Measurements from ENCODE around the gene EIF2AK3.
"Not testable (repeated sequence)": the region's sequence is repeated elsewhere in the genome, so short reads cannot be mapped to it uniquely, and the experiment has no call there.

EIF2AK3 gene

DNA sequence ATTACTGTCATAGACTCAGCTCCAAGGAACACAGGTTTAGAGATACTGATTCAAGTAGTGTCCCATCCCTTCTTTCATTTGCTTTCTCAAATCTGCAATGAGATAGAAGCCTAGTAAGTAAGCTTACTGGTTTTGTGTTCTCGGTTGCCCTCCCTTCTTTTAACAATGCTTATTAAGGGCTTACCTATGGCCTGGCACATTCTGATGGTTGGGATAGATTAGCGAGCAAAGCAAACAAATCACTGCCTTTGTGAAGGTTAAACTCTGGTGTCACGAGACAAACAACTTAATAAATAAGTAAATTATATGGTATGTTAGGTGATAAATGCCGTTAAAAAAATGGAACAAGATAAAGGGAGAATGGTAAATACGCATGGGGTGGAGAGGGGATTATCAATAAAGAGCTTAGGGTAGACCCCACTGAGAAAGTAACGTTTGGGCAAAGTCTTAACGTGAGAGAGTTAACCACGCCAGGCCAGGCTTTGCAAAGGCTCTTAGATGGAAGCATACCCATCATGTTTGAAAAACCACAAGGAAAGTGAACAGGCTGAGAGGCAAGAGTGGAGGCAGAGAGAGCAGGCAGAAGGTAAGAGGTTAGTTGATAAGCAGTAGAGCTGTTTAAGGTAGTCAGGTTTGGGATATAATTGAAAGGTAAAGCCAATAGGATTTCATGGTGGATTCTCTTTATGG, 31.0 kb downstream of the EIF2AK3 start:
- no peak for DNase-seq (ENCODE audit: low spot score)

DNA sequence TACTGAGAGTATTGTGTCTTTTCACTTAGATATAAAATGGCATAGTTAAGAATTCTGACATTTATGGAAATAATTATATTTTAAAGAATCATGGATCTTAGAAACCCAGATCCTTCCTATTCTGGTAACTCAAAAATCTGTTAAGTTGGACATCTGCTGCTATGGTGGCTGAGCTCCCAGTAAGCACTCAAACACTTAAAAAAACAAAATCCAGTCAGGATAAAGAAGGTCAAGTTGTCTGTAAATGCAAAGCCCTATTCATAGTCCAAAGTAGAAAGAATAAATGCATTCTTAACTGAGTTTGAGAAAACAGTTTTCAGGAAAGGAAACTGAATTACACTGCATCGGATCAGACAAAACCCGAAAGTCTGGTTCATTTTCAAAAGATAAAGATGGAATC, 35.6 kb downstream of the EIF2AK3 start:
- no peak for DNase-seq (ENCODE audit: low spot score)

DNA sequence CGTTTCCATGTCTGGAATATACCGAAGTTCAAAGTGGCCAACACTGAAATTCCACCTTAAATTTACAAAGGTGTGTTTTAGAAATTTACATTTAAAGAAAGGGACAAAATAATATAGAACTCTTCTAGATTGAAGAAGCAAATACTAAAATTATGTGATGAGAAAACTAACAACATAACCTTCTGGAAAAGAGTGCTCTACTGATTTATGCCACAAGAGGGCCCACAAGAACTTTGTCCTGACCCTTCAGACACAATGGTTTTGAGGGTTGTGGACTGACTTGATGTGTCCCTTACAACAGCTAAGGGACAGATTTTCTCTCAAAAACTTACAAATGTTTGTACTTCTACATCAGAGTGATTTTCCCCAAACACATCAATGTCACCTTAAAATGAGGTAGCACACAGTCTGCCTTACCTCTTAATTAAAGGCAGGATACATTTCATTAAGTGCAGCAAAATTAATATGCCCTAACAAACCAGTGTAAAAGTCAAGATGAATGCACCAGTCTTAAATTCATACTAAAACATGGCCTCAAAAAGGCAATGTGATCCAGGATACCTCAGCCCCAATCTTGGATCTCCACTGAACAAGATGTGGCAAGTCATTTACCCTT, 36.2 kb downstream of the EIF2AK3 start:
- peak; percentile 53 for DNase-seq (ENCODE audit: low spot score)

DNA sequence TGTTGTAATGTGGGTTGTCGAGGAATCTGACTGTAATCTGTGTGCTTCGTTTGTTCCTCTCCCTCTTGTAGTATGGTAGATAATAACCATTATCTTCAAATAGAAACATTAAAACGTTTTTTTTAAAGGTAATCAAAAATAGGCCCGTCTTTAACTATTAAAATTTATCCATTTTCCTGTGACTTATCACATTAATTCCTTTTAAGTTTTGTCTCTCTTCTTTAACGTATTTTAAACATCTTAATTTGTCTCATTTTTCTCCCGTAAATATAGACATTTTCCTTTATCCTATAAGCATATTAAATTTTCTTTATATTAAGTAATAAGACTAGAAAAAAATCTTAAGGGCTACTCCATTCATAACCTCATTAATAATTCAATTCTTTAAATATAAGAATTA, 41.3 kb downstream of the EIF2AK3 start:
- no peak for DNase-seq (ENCODE audit: low spot score)

DNA sequence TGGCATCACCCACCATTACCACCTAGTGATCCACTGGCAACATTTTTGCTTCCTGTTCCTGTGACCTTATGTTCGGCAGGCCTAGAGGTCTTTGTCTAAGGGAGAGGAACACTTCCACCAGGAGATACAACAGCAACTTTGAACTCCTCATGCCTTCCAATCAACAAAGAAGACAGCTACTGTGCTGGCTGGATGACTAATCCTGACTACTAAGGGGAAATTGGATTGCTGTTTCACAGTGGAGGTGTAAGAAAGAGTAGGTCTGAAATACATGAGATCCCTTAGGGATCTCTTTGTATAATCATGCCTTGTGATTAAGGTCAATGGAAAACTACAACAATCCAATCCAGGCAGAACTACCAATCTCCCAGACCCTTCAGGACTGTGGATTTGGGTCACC, 45.2 kb downstream of the EIF2AK3 start:
- no peak for DNase-seq (ENCODE audit: low spot score)

DNA sequence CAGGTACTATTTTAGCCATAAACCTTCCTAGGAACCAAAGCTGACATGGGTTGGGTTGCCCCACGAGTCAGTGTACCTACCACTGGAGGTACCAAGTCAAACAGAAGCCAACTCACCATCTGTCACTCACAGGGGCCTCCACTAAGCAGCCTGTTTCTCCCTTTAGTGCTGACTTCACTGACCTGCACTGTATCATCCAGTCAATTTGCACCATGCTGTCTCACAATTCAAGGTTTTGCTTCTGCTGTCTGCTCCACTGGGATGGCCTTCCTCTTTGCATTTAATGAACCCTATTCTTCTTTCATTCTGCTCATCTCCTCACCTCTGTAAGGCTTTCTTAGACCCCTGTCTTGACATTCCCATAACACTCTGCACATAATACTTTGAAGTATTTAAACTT, 47.2 kb downstream of the EIF2AK3 start:
- no peak for DNase-seq (ENCODE audit: low spot score)

DNA sequence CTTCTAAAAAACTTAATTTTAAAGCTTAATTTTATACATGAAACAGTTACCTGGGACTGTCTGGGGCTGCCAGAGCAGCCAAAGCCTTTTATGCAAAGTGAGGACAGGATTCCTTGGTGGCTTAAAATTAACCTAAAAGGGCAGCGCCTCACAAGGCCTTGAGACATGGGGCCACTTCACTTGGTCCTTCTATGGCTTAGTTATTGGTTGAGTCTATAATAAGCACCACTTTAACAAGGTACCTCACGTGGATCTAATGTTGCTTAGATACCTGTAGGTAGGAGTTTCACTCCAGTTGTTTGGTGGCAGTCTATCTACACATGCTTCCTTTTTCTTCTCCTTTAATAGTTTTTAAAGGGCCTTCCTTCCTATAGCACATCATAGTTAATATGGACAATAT, 51.6 kb downstream of the EIF2AK3 start:
- DNase-seq (ENCODE audit: low spot score), result no peak

DNA sequence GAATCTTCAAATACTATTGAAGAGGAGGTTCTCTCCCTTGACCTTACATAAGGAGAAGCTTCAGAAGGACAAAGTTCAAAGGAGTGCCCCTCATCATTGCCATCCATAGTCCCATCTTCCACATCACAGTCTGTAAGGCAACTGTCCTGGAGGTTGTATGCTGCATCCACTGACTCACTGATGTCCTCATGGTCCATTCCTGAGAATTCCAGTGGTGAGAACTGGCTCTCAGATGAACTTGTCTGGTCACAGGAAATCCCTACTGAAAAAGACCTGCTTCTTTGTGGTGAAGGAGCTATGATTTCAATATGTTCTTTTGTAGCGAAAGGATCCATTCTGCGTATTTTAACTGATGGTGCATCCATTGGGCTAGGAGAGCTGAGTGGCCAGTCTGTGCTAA, 52.2 kb downstream of the EIF2AK3 start:
- no peak for DNase-seq (ENCODE audit: low spot score)

DNA sequence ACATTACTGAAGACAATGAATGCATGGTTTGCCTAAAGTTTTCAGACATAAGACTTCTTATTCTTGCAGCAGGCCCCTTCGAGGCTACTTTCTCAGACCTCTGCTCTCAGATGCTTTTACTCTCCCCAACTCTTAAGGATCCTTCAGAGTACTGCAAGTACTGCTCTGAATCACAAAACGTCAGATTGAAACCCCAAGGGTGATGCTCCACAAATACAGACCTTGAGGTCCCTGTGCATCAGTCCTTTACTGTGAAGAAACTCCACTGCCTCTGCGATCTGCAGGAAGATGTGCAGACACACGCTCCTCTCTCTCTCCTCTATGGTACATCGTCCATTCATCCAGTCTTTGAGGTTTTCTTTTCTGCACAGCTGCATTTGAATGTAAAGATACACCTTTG, 52.8 kb downstream of the EIF2AK3 start:
- DNase-seq (ENCODE audit: low spot score), result no peak

DNA sequence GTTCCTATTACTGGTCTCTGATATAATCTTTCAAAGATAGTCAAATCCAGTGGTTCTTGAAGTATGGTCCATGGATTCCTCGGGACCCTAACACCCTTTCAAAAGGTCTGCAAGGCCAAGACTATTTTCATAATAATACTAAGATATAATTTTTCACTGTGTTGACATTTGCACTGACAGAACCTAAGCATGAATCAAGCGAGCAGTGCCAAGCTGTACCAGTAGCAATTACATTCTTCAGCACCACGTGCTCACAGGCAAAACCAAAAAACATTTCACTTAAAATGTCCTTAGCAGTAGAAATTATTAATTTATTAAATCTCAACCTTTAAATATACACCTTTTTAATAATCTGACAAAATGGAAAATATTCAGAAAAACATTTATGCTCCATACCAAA, 59.1 kb downstream of the EIF2AK3 start:
- no peak for DNase-seq (ENCODE audit: low spot score)

DNA sequence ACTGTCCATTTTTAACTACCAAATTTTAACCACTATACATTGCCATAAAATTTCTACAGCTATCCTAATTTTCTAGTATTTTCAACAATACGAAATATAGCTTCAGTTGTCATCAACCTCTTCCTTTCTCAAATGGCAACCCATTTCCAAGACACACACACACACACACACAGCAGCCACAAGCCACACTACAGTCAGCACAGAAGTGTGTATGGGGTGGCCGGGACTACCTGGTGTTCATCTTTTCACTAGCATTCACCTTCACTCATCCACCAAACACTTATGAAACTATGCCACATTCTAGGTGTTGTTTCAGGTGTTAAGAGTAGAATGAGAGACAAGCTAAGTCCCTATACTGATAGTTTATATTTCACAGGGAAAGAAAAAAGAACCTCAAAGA, 62.9 kb downstream of the EIF2AK3 start:
- DNase-seq (ENCODE audit: low spot score), result no peak

DNA sequence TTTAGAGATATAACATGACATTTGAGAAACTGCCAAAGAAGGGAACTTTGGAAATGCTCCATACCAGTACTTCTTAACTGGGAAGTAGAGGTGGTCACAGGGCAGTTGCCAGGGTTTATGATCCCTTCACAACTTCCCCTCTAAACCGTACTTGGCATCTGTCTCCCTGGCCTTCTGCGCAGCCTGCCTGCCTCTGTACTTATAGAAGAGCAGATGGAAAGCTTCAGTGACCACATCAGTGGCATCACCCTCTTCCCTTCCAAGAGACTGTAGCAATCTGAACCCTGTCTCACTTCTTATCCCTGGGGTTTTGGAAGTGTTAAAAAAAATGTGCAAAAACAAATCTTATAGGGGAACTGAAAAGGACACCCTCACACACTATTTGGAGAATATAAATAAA, 64.1 kb downstream of the EIF2AK3 start:
- no peak for DNase-seq (ENCODE audit: low spot score)

DNA sequence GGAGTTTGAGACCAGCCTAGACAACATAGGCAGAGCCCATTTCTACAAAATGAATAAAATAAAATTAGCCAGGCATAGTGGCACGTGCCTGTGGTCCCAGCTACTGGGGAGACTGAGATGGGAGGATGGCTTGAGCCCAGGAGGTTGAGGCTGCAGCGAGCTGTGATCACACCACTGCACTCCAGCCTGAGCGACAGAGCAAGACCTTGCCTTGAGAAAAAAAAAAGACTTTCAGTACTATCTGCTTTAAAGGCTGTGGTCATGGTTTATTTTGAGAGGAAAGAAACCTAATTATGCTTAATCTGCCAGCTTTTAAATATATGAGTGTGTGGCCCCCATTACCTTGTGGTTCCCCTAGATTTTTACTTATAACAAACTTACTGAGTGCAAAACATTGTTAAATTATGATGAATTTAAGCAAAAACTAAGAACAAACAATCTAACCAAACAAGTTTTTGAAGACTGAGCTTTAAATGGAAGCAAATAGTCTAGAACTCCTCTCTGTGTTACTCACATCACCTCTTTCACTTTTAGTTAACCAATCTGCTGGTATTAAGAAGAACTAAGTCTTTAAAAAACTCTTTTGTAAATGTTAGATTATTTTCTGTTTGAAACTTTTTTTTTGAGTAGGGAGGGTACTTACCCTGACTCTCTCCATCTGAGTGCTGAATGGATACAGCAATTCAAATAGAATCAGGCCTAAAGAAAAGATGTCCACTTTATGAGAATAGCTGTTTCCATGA, 65.4 kb downstream of the EIF2AK3 start:
- no peak for DNase-seq (ENCODE audit: low spot score)

DNA sequence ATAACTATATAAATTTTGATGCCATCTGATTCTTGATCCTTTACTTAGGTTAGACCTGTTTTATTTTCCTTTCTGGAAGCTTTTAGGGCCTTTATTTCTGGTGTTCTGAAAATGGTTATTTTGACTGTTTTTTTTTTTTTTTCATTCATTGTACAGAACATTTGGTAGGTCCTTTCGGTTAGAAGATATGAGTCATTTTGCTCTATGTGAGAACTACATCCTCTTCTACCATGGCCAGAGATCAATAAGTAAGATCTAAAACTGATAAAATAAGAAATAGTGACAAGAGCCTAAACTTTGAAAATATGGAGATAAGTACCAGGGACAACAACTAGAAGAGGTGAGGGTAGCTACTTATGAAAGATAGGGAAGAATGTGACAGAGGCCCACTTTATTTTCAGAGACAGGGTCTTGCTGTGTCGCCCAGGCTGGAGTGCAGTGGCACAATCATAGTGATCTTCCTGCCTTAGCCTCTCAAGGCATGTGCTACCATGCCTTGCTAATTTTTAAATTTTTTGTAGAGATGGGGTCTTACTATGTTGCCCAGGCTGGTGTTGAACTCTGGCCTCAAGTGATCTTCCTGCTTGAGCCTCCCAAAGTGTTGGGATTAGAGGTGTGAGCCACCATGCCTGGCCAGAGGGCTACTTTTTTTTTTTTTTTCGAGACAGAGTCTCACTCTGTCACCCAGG, 66.5 kb downstream of the EIF2AK3 start:
- no peak for DNase-seq (ENCODE audit: low spot score)

DNA sequence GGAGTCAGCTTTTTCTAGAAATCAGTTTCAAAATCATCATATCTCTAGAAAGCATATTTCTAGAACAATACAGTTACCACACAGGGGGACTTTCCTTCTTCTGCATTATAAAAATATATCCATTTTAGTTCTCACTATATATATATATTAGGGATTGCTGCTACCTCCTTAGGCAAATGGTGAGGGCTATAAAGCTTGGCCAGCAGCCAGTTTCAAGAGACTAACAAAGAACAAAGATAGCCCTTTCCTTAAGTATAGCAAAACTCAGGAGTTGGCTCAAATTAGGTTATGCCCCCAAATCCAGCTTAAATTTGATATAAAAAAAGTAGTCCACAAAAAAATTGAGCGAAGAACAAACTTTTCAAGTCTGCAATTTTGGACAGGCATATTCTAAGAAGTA, 70.0 kb downstream of the EIF2AK3 start:
- no peak for DNase-seq (ENCODE audit: low spot score)

DNA sequence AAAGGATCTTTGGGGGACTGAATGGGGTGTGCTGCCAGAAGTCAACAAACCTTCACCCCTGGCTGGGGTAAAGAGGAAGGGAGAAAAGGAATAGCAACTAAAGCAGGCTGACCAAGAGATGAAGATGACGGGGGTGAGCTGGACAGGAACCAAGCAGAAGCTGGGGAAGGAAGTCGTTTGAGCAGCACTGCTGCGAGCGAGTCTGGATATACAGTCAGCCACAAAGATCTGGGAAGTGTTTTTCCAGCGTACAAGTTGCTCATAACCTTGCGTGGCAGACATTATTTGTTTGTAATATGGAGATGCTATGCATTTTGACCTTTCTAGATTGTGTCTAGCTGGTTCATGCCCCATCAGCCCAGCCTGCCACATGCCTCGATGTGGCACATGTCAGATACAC, 71.2 kb downstream of the EIF2AK3 start:
- DNase-seq (ENCODE audit: low spot score), result no peak

DNA sequence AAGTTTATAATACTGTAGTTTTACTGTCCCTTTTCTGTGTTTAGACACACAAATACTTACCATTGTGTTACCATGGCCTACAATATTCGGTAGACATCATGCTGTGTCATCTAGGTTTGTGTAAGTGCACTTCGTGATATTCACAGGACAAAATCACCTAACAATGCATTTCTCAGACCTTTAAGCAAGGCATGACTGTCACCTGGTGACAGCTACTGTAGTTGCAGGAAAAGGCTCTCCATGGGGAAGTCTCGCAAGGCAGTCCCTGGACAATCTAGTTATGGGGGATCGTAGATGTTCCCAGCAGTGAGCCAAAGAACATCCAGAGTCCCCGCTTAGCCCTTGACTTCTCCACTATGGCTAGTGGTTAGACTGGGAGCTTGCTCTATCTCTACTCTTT, 73.1 kb downstream of the EIF2AK3 start:
- no peak for DNase-seq (ENCODE audit: low spot score)

DNA sequence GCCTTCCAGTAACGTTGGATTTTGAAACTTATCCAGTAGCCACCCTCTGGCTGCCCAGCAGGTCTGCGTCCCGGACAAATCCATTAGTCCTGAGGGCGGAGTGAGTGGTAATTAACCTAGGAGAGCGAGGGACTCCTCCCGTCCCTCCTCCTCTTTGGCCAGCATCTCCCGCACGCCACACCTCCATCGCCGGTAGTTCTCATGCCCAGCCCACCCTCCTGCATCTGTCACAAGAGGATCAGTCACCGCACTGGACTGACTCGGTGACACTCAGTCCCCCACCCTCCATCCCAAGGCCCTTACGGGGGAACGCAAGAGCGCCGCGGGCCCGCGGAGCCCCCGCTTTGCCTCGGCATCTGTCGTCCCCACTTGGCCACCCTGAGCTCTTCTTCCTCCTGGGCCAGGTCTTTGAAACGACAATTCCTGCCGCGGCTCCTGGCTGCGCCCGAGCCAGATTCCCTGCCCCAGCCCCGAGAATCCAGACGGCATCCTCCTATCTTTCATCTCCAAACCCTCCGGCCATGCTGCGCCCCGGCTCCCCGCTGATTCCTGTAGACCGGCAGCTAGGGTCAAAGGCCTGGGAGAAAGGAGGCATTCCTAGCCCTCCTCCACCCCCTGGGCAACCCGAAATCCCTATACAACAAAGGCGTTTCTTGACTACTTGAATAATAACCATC, 77.5 kb downstream of the EIF2AK3 start:
- no peak for DNase-seq (ENCODE audit: low spot score)

DNA sequence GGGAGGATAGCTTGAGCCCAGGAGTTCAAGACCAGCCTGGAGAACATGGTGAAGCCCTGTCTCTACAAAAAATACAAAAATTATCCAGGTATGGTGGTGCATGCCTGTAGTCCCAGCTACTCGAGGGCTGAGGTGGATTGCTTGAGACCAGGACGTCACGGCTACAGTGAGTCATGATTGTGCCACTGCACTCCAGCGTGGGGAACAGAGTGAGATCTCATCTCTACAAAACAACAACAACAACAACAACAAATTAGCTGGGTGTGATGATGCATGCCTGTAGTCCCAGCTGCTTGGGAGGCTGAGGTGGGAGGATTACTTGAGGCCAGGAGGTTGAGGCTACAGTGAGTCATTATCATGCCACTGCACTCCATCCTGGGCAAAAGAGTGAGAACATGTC, 81.0 kb downstream of the EIF2AK3 start:
- not testable (repeated sequence) for DNase-seq (ENCODE audit: low spot score)

DNA sequence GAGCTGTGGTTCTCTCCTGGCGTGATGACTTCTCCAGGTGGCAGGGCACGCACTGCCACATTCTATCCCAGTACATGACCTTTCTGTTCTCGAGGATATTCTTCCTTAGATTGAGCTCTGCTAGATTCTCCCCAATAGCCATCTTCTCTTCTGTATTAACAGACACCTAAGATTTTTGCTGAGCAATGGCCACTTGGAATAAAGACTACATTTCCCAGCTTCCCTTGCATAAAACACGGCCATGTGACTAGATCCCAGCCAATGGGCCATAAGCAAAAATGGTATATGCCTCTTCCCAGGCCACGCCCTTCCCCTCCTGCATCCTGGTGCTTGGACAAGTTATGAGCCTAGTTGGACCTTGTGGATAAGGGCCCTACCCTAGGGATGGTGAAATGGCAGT, 82.1 kb downstream of the EIF2AK3 start:
- DNase-seq (ENCODE audit: low spot score), result peak; percentile 40

DNA sequence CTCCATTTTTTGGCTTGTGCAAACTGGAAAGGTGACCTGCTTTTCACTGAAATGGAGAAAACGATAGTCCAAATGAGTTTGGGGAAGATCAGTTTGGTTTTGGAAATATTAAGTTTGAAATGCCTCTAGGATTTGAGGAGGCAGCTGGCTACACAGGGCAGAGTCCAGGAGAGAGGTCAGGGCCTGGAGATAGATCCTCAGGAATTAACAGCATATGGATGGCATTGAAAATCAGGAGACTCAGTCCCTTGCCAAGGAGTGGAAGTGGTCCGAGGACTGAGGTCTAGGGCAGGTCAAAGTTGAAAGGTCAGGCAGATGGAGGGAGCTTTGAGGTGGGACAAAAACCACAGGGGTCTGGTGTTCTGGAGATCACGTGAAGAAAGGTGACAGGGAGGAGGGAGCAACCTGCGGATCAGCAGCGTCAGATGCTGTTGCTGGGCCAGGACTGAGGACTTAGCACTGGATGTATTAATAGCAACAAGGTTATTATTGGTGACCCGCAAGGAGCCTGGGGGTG, 83.7 kb downstream of the EIF2AK3 start:
- DNase-seq (ENCODE audit: low spot score), result no peak

DNA sequence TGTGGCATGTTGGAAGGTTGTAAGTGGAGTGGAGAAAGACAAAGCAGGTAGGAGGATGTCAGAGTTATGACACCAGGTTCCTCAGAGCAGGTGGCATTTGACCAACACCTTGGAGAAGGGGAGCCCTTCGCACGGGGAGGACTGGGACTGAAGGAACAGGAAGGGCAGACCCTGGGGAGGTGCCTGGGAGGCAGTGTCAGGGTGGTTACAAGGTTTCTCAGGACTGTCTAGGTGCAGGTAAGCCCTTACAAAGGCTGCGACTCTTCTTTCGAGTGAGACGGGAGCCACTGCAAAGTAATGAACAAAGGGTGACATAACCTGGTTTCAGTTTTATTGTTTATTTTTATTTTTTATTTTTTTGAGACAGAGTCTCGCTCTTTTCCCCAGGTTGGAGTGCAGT, 84.6 kb downstream of the EIF2AK3 start:
- DNase-seq (ENCODE audit: low spot score), result no peak
